Measurements from ENCODE around the gene MGAT4C. TPM values are rescaled to one million over a fixed set of nuclear protein-coding genes. Genes with fewer than 3 reads are reported as not detected.

Gene MGAT4C
- total RNA-seq, 4 donors from 2014 or later, result 0.04 to 0.23 (median 0.05) TPM; not detected in 1

DNA sequence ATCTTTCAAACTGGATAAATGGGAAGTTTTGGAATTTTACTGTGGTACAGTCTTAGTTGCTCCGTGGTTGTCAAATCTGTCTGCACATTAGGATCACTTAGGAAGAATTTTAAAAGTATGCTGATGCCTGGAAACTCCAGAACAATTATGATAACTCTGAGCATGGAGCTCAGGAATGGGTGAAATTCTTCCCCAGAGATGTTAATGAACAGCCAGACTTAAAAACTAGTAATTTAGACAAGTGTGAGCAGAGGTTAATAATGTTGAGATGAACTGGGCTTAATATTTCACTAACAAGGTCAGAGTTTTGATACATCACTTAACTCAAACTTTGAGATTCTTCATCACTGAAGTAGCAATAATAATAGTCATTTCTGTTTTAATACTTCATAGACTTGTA, 287.6 kb downstream of the MGAT4C start:
- no peak overlapping the region for H3K4me3 ChIP-seq (ENCODE audit: low read depth, poor library complexity, severe bottlenecking)
- TF ChIP-seq POLR2A (IDR thresholded peaks at IDR 0.05), result no peak
- TF ChIP-seq, protein P1, sequence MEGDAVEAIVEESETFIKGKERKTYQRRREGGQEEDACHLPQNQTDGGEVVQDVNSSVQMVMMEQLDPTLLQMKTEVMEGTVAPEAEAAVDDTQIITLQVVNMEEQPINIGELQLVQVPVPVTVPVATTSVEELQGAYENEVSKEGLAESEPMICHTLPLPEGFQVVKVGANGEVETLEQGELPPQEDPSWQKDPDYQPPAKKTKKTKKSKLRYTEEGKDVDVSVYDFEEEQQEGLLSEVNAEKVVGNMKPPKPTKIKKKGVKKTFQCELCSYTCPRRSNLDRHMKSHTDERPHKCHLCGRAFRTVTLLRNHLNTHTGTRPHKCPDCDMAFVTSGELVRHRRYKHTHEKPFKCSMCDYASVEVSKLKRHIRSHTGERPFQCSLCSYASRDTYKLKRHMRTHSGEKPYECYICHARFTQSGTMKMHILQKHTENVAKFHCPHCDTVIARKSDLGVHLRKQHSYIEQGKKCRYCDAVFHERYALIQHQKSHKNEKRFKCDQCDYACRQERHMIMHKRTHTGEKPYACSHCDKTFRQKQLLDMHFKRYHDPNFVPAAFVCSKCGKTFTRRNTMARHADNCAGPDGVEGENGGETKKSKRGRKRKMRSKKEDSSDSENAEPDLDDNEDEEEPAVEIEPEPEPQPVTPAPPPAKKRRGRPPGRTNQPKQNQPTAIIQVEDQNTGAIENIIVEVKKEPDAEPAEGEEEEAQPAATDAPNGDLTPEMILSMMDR (IDR thresholded peaks at IDR 0.05), result no peak
- intact Hi-C loops (cut with DNase I; ENCODE audit: low total_unique reads), result no loop called here
- DNase-seq (ENCODE audit: low spot score in 2 of 2), result no peak
- 65 to 78% methylated on average over 1 of the region's 1 CpG for WGBS, 2 donors

DNA sequence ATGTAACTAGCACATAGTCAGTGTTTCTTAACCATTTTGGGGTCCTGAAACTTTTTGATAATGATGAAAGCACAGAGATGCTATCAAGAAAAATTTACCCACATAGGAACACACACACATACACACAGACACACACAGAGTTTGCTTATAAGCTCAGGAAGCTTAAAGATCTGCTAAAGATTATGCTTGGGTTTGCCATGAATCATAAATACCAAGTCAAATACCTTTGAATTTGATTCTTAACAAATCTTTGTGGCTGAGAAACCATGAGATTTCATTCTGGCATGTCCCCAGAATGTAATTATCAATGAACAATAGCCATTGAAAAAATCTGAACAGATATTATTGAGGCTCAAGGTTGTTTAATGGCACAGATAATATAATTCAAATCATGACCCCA, 292.9 kb downstream of the MGAT4C start:
- TF ChIP-seq, protein P1 (IDR thresholded peaks at IDR 0.05), result no peak
- no peak for TF ChIP-seq POLR2A (IDR thresholded peaks at IDR 0.05)

DNA sequence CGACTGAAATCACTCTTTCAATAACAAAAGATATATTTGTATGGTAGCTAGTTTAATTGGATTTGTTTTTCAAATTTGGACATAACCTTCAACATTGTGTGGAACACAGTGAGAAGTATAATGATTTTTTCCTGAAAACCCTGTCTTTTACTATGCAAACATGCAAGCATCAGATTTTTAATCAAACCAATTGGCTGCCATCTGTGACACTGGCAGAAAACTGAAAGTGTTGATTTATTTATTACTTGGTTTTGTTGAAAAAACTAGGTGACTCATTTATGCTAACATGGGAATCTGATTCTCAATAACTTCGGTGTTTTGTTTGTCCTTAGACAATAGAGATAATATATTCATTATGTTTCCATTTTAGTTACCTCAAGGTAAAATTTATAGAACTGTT, 300.1 kb downstream of the MGAT4C start:
- H3K4me3 ChIP-seq (ENCODE audit: low read depth, poor library complexity, severe bottlenecking), result no peak overlapping the region
- WGBS, 2 donors, result 45 to 55% methylated on average over 2 of the region's 2 CpGs
- TF ChIP-seq, protein P1 (IDR thresholded peaks at IDR 0.05), result no peak
- no peak for TF ChIP-seq POLR2A (IDR thresholded peaks at IDR 0.05)
- intact Hi-C loops (cut with DNase I; ENCODE audit: low total_unique reads), result no loop called here
- no peak for DNase-seq (ENCODE audit: low spot score in 2 of 2)

More for the DNA sequence above, 292.9 kb downstream of the MGAT4C start:
- DNase-seq (ENCODE audit: low spot score in 2 of 2), result no peak
- intact Hi-C loops (cut with DNase I; ENCODE audit: low total_unique reads), result no loop called here
- H3K4me3 ChIP-seq (ENCODE audit: low read depth, poor library complexity, severe bottlenecking), result no peak overlapping the region

DNA sequence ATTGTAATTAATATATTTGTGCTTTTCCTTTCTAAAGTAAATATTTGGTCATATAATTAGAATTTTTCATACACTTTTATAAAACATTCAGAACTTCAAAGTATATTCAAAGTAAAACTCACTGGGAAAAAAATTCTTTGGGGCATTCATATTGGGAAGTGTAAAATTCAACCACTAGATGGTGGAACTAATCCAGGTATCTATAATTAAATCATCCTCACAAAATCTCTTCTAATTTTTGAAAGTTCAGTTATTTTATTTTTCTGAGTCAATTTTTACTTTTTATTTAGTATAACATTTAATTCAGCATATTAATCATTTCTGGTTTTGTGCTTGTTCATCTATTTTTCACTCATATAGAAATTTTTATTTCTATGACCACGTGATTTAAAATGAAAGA, 301.1 kb downstream of the MGAT4C start:
- WGBS, 2 donors, result 73 to 82% methylated on average over 1 of the region's 1 CpG
- intact Hi-C loops (cut with DNase I; ENCODE audit: low total_unique reads), result no loop called here
- H3K4me3 ChIP-seq (ENCODE audit: low read depth, poor library complexity, severe bottlenecking), result no peak overlapping the region
- DNase-seq (ENCODE audit: low spot score in 2 of 2), result no peak
- TF ChIP-seq, protein P1 (IDR thresholded peaks at IDR 0.05), result no peak
- TF ChIP-seq POLR2A (IDR thresholded peaks at IDR 0.05), result no peak

DNA sequence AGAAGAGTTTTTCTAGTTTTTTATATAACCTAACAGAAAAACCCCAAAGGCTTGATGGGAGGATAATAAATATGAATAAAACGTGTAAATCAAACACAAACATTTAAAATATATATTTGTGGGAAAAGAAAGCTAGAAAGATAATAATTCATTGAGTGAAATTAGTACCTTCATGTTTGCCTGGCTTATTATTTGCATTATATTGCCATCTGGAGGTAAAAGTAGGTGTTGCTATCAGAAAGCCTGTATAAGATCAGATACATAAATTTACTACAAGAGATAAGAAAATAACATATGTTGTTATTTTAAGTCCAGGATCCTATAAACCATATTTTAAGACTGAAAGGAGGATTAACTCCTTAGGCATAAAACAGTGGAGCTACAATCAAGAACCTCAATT, 304.4 kb downstream of the MGAT4C start:
- no peak for DNase-seq (ENCODE audit: low spot score in 2 of 2)
- intact Hi-C loops (cut with DNase I; ENCODE audit: low total_unique reads), result no loop called here
- no peak overlapping the region for H3K4me3 ChIP-seq (ENCODE audit: low read depth, poor library complexity, severe bottlenecking)
- TF ChIP-seq, protein P1 (IDR thresholded peaks at IDR 0.05), result no peak
- TF ChIP-seq POLR2A (IDR thresholded peaks at IDR 0.05), result no peak
- WGBS, 2 donors, result 2 to 3% methylated on average over 1 of the region's 1 CpG

DNA sequence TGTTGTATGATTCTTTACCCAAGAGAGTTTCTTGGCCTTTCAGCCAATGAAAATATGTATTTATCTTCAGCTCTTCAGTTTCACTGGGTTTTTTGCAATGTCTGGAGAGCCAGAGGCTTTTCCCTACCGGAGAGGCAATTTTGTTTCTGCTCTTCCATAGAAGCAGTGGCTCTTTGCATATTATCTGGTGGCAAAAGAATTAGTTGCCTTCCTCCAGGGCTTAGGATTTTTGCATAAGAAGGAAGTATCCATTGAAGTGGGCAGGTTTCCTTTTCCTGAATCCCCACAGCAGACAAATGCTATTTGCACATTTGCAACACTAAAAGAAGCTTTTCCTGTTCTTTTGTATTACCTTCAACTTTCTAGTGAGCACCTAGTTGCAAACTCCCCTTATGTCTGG, 306.9 kb downstream of the MGAT4C start:
- no peak overlapping the region for H3K4me3 ChIP-seq (ENCODE audit: low read depth, poor library complexity, severe bottlenecking)
- 38 to 41% methylated on average over 1 of the region's 1 CpG for WGBS, 2 donors
- intact Hi-C loops (cut with DNase I; ENCODE audit: low total_unique reads), result no loop called here
- TF ChIP-seq, protein P1 (IDR thresholded peaks at IDR 0.05), result no peak
- no peak for TF ChIP-seq POLR2A (IDR thresholded peaks at IDR 0.05)
- no peak for DNase-seq (ENCODE audit: low spot score in 2 of 2)

Data from lower leg skin (tissue), 4 donors.